Testis (tissue), 3 donors: ENCODE data around the gene GLUL. TPM values are rescaled to one million over a fixed set of nuclear protein-coding genes. Genes with fewer than 3 reads are reported as not detected.
A peak's percentile ranks its signal among the peaks of the same experiment; 100 is the strongest.
"Not testable (repeated sequence)": the region's sequence is repeated elsewhere in the genome, so short reads cannot be mapped to it uniquely, and the experiment has no call there.

ENCODE experiments used
- DNase-seq: peaks from one replicate; pipeline ENCODE4 v3.0.0-alpha.2; 2019
- H3K27ac ChIP-seq, 2 donors: fragments of 200-600 bp; sonication (generic); one replicate each; pipeline ENCODE4 v1.5.1; 2019
- H3K27me3 ChIP-seq: fragments of 200-600 bp; sonication (generic); one replicate; pipeline ENCODE4 v1.5.1; 2019
- H3K36me3 ChIP-seq: fragments of 200-600 bp; sonication (generic); one replicate; pipeline ENCODE4 v1.5.1; 2017; ENCODE audit warnings: low read depth; ENCODE audit errors: missing control alignments
- H3K4me1 ChIP-seq: fragments of 200-600 bp; sonication (generic); one replicate; pipeline ENCODE4 v1.5.1; 2019
- H3K4me3 ChIP-seq, 2 donors: fragments of 200-600 bp; sonication (generic); one replicate each; pipeline ENCODE4 v1.5.1; 2017 to 2019
- H3K9me3 ChIP-seq: fragments of 200-600 bp; sonication (generic); one replicate; pipeline ENCODE4 v1.5.1; 2017
- CTCF ChIP-seq, 3 experiments: fragments of 450-650 bp in 2 of 3; fragments of 200-600 bp in 1 of 3; sonication (generic) in 1 of 3; IDR thresholded peaks; one replicate each; pipeline ENCODE4 v1.5.1; 2016 to 2019; ENCODE audit warnings: antibody characterized with exemption in 3 of 3, mild to moderate bottlenecking in 2 of 3, moderate library complexity in 1 of 3
- POLR2A ChIP-seq: fragments of 450-650 bp; IDR thresholded peaks from one replicate; pipeline ENCODE4 v1.6.1; 2017; ENCODE audit warnings: antibody characterized with exemption, mild to moderate bottlenecking, moderate library complexity
- WGBS, 2 donors: methylation state at CpG; one replicate each; pipeline ENCODE4 v1.1.5; 2018; 5-methylcytosine and 5-hydroxymethylcytosine counted together
- intact Hi-C: fragments of 100-400 bp; cut with DNase I; formaldehyde crosslinking; loops from one replicate; pipeline ENCODE4 v1.15.1; 2023; ENCODE audit warnings: low total_unique reads
- polyA plus RNA-seq: library from polyadenylated mRNA; stranded (reverse); fragments of 350-450 nt; fragmentation: Illumina TruSeq; extraction: RNeasy Lipid Tissue Mini Kit (QIAGEN cat#74804); gene quantifications from one replicate; pipeline ENCODE4 v1.2.3, GENCODE V29; 2014; ENCODE audit warnings: low read depth, low replicate concordance; ENCODE audit not compliant: insufficient read depth
- total RNA-seq, 2 donors: library from RNA; depleted of rRNA; stranded (reverse); fragments of >200 nt; gene quantifications; one replicate each; pipeline ENCODE4 v1.2.3, GENCODE V29; 2016

GLUL gene
- total and polyA plus RNA-seq, 3 donors from 2014 or later, result 958 to 1,224 (median 1,066) TPM

DNA sequence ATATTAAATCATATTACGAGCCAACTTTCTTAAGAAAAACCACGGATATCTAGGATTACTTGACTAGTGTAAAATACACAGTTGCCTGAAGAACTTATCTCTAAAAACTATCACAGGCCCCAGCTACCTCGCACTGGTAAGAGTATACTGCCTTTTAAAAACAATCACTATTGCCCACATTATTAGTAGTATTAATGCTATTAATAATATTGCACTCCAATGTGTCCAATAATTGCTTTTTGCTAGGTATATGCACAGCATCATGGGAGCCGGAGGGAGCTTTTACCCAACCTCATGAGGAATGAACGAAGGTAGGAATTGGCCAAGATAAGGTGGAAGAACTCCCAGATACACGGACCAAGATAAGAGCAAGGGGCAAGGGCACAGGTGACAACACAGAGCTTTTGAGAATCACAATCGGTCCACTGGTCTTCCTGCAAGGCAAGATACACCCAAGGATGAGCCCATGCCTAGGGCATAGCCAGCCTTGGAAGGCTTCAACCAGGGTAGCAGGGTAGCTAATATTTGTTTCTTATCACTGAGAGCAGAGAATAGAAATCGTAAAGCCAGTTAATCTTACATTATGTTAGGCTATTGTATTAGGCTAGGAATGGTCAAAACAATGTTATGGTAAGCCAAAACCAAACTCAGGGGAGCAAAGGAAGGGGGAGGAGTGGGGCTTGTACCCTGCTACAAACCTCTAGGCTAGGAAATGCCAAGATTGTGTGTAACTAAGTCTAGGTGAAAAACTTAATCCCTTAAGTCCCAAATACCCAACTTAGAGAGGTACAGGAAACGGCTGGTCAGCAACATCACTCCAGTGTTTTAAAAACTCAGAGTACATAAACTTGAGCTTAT lies 9.4 kb downstream of the GLUL start:
- Histone ChIP-seq H3K4me3 (no peak overlapping the region), H3K27me3 (no peaks in the 10 kb centered on the region), H3K9me3 (no peaks in the 10 kb centered on the region), H3K4me1 (peaks cover 9% of the 10 kb centered on the region), H3K36me3 (no peaks in the 10 kb centered on the region), H3K27ac (no peak overlapping the region)
- intact Hi-C loops, result no loop called here
- DNase-seq, result no peak
- TF ChIP-seq CTCF (IDR thresholded peaks at IDR 0.05) (no peak), POLR2A (no peak)
- WGBS, 2 donors, result 78 to 82% methylated on average over 9 of the region's 9 CpGs

DNA sequence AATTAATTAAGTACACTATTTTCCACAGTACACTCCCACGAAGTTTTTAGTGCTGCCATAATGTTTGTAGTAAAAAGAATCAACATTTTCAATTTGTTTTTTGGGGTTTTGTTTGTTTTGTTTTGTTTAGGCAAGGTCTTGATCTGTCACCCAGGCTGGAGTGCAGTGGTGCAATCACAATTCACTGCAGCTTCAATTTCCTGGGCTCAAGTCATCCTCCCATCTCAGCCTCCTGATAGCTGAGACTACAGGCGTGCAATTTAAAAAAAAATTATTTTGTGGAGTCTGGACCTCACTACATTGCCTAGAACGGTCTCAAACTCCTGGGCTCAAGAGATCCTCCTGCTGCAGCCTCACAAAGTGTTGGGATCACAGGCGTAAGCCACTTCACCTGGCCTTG lies 11.4 kb downstream of the GLUL start:
- H3K27me3 ChIP-seq, result no peaks in the 10 kb centered on the region
- no peak for DNase-seq

GRCh38 chr1:182379781-182380180 lies 11.8 kb downstream of the GLUL start:
- H3K9me3 ChIP-seq, H3K27me3 ChIP-seq, H3K36me3 ChIP-seq, H3K27ac ChIP-seq, H3K4me3 ChIP-seq, intact Hi-C loops, H3K4me1 ChIP-seq: not testable (repeated sequence)
- 76 to 79% methylated on average over 7 of the region's 7 CpGs for WGBS, 2 donors
- DNase-seq, result peak; percentile 60

More for the DNA sequence above, 11.4 kb downstream of the GLUL start:
- H3K27ac ChIP-seq, result peak overlapping the region in 1 of 2 donors; percentile 48
- intact Hi-C loops, result no loop called here
- H3K36me3 ChIP-seq, result no peaks in the 10 kb centered on the region
- H3K4me3 ChIP-seq, result no peak overlapping the region
- TF ChIP-seq CTCF (IDR thresholded peaks at IDR 0.05), result no peak
- H3K9me3 ChIP-seq, result no peaks in the 10 kb centered on the region
- H3K4me1 ChIP-seq, result no peaks in the 10 kb centered on the region
- WGBS, 2 donors, result 69 to 81% methylated on average over 4 of the region's 4 CpGs

DNA sequence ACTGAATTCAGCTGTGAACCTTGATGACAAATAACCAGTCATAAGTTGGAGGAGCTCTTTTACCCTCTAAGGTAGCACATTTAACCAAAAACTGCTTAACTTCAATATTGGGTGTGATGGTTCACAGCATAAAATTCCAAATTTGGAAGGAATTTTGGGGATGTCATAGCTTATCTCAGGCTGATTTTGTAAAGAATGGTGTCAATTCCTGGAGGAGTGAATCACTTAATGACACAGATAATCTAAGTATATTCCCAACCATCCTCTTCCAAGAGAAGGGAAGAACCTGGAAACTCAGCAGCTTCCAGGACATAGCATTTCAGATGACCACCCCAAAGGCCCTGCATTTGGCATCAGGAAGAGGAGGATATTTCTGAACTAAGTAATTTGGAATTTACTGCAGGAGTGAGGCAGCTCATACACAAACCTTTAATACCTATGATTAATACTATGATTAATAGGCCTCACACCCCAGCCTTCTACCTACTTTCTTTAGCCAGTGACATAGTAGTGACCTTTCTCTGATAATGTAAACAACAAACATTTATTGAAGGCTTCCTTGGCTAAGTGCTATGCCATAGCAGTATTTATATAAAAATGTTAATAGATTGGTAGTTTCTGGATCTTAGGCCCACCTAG lies 14.5 kb downstream of the GLUL start:
- Histone ChIP-seq H3K27ac (no peak overlapping the region), H3K36me3 (no peaks in the 10 kb centered on the region), H3K4me3 (no peak overlapping the region), H3K4me1 (no peaks in the 10 kb centered on the region), H3K27me3 (no peaks in the 10 kb centered on the region), H3K9me3 (no peaks in the 10 kb centered on the region)
- no peak for TF ChIP-seq POLR2A
- no peak for DNase-seq
- intact Hi-C loops, result no loop called here

DNA sequence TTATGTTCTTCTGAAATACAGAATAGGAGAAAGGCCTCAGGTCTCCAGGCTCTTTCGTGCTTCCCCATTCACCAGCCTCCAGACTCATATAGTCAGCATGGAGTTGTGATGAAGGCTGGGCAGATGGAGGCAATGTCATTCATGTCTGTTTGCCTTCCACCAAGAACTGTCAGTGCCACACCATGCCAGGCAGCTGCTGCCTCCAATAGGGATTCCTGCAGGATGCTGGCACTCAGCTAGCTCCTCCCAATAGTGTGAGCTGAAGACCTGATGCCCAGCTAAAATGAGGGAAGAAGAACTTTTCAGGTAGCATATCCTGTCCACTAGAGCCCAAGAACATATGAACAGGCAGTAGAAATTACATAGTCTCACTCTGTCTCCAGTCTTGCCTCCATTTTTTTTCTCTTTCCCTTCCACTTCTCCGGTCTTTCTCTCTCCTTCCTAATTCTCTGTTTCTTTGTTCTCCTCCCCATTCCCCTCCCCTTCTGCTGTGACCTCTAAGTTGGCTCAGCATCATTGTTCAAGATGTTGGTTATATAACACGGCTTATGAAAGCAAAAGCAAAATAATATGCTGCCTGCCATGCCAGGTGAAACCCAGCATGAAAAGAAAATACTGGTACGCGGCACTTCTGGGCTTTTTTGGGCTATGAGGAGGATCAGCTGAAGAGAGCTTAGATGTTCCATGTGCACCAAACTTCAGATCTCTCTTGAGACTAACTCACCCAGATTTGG lies 17.3 kb downstream of the GLUL start:
- Histone ChIP-seq H3K9me3 (no peaks in the 10 kb centered on the region), H3K27me3 (no peaks in the 10 kb centered on the region), H3K27ac (no peak overlapping the region), H3K4me1 (no peaks in the 10 kb centered on the region), H3K4me3 (no peak overlapping the region), H3K36me3 (no peaks in the 10 kb centered on the region)
- intact Hi-C loops, result no loop called here
- TF ChIP-seq POLR2A (no peak), CTCF (IDR thresholded peaks at IDR 0.05) (no peak)
- DNase-seq, result no peak
- 66 to 71% methylated on average over 5 of the region's 5 CpGs for WGBS, 2 donors
